Right lobe of liver (tissue), 4 donors: ENCODE results near the gene VWC2.

Experiments
- CTCF ChIP-seq, 4 donors: fragments of 200-600 bp in 3 of 4; fragments of 450-650 bp in 1 of 4; IDR thresholded peaks; one replicate each; pipeline versions ENCODE4 v1.5.1 to v1.8.0; 2016 to 2022; ENCODE audit warnings: antibody characterized with exemption in 4 of 4, mild to moderate bottlenecking in 2 of 4
- POLR2A ChIP-seq: fragments of 450-650 bp; IDR thresholded peaks from one replicate; pipeline ENCODE4 v1.6.1; 2017; ENCODE audit warnings: antibody characterized with exemption, mild to moderate bottlenecking
- donor health status: DM: no; HTN: no; CAD: no.
- donor health status: DM: no; HTN: no; CAD: no.
- donor health status: DM: no; HTN: yes; CAD: no.

- TF ChIP-seq CTCF (IDR thresholded peaks at IDR 0.05) (no peak), POLR2A (no peak)
These were observed 41.6 kb upstream of the VWC2 start for GRCh38 chr7:49731836-49732235.
